ENCODE data around the gene MKX.

DNA sequence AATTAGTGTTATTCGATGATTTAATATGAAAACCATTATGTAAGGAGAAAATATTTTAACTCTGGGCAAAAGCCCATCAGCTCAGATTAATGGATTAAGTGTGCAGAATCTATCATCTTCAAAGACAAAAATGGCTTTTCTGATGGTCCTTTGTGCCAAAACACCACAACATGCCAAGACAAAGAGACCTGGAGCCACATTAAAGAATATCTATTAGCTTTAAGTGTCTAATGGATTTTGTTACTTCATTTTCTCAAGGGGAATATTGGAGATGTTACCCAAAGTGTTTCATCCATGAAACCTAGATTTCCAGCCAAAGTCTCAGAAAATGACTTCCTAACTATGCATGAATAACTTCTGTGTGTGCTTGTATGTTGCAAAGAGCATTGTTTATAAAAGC lies 57.3 kb downstream of the MKX start:
- TF ChIP-seq, protein P1, sequence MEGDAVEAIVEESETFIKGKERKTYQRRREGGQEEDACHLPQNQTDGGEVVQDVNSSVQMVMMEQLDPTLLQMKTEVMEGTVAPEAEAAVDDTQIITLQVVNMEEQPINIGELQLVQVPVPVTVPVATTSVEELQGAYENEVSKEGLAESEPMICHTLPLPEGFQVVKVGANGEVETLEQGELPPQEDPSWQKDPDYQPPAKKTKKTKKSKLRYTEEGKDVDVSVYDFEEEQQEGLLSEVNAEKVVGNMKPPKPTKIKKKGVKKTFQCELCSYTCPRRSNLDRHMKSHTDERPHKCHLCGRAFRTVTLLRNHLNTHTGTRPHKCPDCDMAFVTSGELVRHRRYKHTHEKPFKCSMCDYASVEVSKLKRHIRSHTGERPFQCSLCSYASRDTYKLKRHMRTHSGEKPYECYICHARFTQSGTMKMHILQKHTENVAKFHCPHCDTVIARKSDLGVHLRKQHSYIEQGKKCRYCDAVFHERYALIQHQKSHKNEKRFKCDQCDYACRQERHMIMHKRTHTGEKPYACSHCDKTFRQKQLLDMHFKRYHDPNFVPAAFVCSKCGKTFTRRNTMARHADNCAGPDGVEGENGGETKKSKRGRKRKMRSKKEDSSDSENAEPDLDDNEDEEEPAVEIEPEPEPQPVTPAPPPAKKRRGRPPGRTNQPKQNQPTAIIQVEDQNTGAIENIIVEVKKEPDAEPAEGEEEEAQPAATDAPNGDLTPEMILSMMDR (IDR thresholded peaks at IDR 0.05; ENCODE audit: low read depth, low read length, missing input control) = no peak
- TF ChIP-seq, protein P2, sequence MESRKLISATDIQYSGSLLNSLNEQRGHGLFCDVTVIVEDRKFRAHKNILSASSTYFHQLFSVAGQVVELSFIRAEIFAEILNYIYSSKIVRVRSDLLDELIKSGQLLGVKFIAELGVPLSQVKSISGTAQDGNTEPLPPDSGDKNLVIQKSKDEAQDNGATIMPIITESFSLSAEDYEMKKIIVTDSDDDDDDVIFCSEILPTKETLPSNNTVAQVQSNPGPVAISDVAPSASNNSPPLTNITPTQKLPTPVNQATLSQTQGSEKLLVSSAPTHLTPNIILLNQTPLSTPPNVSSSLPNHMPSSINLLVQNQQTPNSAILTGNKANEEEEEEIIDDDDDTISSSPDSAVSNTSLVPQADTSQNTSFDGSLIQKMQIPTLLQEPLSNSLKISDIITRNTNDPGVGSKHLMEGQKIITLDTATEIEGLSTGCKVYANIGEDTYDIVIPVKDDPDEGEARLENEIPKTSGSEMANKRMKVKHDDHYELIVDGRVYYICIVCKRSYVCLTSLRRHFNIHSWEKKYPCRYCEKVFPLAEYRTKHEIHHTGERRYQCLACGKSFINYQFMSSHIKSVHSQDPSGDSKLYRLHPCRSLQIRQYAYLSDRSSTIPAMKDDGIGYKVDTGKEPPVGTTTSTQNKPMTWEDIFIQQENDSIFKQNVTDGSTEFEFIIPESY (IDR thresholded peaks at IDR 0.05) = no peak
- TF ChIP-seq EGR1 (IDR thresholded peaks at IDR 0.05; ENCODE audit: low read depth in 2 of 2) (no peak), RAD21 (IDR thresholded peaks at IDR 0.05) (no peak), GABPA (IDR thresholded peaks at IDR 0.05 in 1 of 2, conservative IDR thresholded peaks at IDR 0.05 in 1 of 2) (no peak), RXRA (IDR thresholded peaks at IDR 0.05) (no peak), JUND (IDR thresholded peaks at IDR 0.05) (no peak)

Data from liver (tissue), 3 donors.